Endothelial cell of umbilical vein (primary cell): Measurements from ENCODE around the gene FANCC.

Experiments used
- GATA2 ChIP-seq: IDR thresholded peaks from 2 replicates; pipeline ENCODE4 v1.7.0; 2011; ENCODE audit warnings: low read depth, mild to moderate bottlenecking, moderate library complexity, mixed read lengths, low read length; ENCODE audit not compliant: insufficient read length, insufficient read depth
- POLR2A ChIP-seq: IDR thresholded peaks from 2 replicates; pipeline ENCODE4 v1.6.1; 2012; ENCODE audit warnings: low read depth, mild to moderate bottlenecking, control low read depth, low read length
- POLR2AphosphoS5 ChIP-seq: IDR thresholded peaks from 2 replicates; pipeline ENCODE4 v1.6.1; 2012; ENCODE audit warnings: low read depth, mild to moderate bottlenecking, control low read depth, low read length, moderate library complexity; ENCODE audit not compliant: insufficient read depth
- TF ChIP-seq, protein P1 (sequence below), 2 donors: IDR thresholded peaks; 1 replicate in 1 of 2; 2 replicates in 1 of 2; pipeline ENCODE4 v1.5.1; 2011; ENCODE audit warnings: low read length in 2 of 2, mild to moderate bottlenecking in 2 of 2, moderate library complexity in 2 of 2, control low read depth in 1 of 2, inconsistent platforms in 1 of 2, low read depth in 1 of 2; ENCODE audit not compliant: insufficient read depth in 1 of 2; ENCODE audit errors: extremely low read depth in 1 of 2

DNA sequence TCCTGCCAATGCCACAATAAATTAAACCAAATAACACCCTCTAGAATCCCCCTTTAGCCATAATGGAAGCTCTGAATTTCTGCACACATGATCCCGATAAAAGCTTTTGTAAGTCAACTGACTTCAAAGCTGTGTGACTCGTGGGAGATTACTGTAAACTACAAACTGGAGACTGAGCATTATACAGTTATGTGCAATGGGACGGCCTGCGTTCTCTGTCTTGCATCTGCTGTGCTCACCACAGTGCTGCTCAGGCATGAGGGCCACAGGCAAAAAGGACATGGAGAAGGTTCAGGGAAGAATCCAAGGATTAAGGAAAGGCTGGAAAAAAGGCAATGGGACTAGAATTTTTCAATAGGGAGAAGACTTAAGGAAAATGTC is 184.2 kb downstream of the FANCC start:
- TF ChIP-seq POLR2A, result no peak
- no peak for TF ChIP-seq POLR2AphosphoS5
- TF ChIP-seq, protein P1, sequence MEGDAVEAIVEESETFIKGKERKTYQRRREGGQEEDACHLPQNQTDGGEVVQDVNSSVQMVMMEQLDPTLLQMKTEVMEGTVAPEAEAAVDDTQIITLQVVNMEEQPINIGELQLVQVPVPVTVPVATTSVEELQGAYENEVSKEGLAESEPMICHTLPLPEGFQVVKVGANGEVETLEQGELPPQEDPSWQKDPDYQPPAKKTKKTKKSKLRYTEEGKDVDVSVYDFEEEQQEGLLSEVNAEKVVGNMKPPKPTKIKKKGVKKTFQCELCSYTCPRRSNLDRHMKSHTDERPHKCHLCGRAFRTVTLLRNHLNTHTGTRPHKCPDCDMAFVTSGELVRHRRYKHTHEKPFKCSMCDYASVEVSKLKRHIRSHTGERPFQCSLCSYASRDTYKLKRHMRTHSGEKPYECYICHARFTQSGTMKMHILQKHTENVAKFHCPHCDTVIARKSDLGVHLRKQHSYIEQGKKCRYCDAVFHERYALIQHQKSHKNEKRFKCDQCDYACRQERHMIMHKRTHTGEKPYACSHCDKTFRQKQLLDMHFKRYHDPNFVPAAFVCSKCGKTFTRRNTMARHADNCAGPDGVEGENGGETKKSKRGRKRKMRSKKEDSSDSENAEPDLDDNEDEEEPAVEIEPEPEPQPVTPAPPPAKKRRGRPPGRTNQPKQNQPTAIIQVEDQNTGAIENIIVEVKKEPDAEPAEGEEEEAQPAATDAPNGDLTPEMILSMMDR (IDR thresholded peaks at IDR 0.05; ENCODE audit: extremely low read depth in 1 of 2, insufficient read depth in 1 of 2, low read depth in 1 of 2, low read length in 2 of 2), result no peak
- no peak for TF ChIP-seq GATA2
